Esophagus muscularis mucosa (tissue), 4 donors: ENCODE results near the gene SH3BP5. TPM values are rescaled to one million over a fixed set of nuclear protein-coding genes. Genes with fewer than 3 reads are reported as not detected.

Experiments
- DNase-seq: peaks from one replicate; pipeline ENCODE4 v3.0.0-alpha.2; 2017; ENCODE audit errors: extremely low spot score
- H3K27ac ChIP-seq, 4 donors: fragments of 200-600 bp; sonication (generic); replicated peaks in 1 of 4; 1 replicate in 3 of 4; 2 replicates in 1 of 4; pipeline ENCODE4 v1.5.1; 2016 to 2019; ENCODE audit warnings: mild to moderate bottlenecking in 1 of 4
- H3K27me3 ChIP-seq, 4 donors: fragments of 200-600 bp; sonication (generic); one replicate each; pipeline versions ENCODE4 v1.5.1 to v1.6.0; 2016 to 2019
- H3K36me3 ChIP-seq, 4 donors: fragments of 200-600 bp; sonication (generic); one replicate each; pipeline ENCODE4 v1.5.1; 2016 to 2019
- H3K4me1 ChIP-seq, 4 donors: fragments of 200-600 bp; sonication (generic); one replicate each; pipeline ENCODE4 v1.5.1; 2016 to 2019
- H3K4me3 ChIP-seq, 4 donors: fragments of 200-600 bp; sonication (generic); 1 replicate in 2 of 4; 2 replicates in 2 of 4; pipeline ENCODE4 v1.5.1; 2016 to 2019; ENCODE audit warnings: mild to moderate bottlenecking in 4 of 4, moderate library complexity in 1 of 4
- H3K9me3 ChIP-seq, 4 donors: fragments of 200-600 bp; sonication (generic); 1 replicate in 3 of 4; 2 replicates in 1 of 4; pipeline ENCODE4 v1.5.1; 2016 to 2019
- EP300 ChIP-seq: sonication (generic); formaldehyde crosslinking; IDR thresholded peaks from one replicate; pipeline ENCODE4 v1.6.1; 2017; ENCODE audit warnings: antibody characterized with exemption
- POLR2A ChIP-seq: fragments of 450-650 bp; IDR thresholded peaks from one replicate; pipeline ENCODE4 v1.6.1; 2017; ENCODE audit warnings: antibody characterized with exemption, moderate library complexity, mild to moderate bottlenecking, low read depth
- POLR2AphosphoS5 ChIP-seq, 2 donors: sonication (generic); formaldehyde crosslinking; IDR thresholded peaks; one replicate each; pipeline ENCODE4 v1.6.1; 2017; ENCODE audit warnings: antibody characterized with exemption in 2 of 2
- WGBS: methylation state at CpG from one replicate; pipeline ENCODE4 v1.1.5; 2018; 5-methylcytosine and 5-hydroxymethylcytosine counted together
- intact Hi-C: fragments of 100-400 bp; cut with DNase I; formaldehyde crosslinking; loops from one replicate; pipeline ENCODE4 v1.15.1; 2023
- total RNA-seq, 4 donors: library from RNA; depleted of rRNA; stranded (reverse); fragments of >200 nt; gene quantifications; one replicate each; pipeline versions ENCODE4 v1.1.0 to v1.2.1, GENCODE V29; 2016
- TF ChIP-seq, protein P1 (sequence below), 3 experiments: fragments of 200-600 bp in 2 of 3; fragments of 450-650 bp in 1 of 3; sonication (generic) in 2 of 3; IDR thresholded peaks; one replicate each; pipeline ENCODE4 v1.5.1; 2017 to 2019; ENCODE audit warnings: antibody characterized with exemption in 3 of 3, mild to moderate bottlenecking in 2 of 3, moderate library complexity in 1 of 3

Gene SH3BP5
- total RNA-seq, 4 donors from 2014 or later: 26.2 to 56.5 (median 38.2) TPM

DNA sequence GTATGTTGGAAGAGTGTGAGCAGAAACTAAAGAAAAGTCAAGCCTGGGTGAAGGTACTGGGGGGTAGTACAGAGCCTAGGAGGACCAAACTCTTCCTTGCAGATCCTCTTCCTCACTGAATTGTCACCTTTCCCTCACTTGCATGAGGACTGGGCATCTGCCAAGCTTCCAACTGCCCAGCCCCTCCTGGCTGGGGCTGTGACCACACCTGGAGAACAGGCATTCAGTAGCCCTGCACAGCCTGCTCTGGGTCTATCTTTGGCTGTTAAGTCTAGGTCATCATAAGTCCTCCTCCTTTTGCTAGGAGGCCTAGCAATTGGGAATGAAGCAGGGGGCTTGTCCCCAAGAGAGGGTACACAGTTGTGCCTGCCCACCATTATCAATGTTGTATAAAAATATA lies 71.1 kb downstream of the SH3BP5 start:
- Histone ChIP-seq H3K36me3 (peaks cover 7 to 56% (median 41%) of the 10 kb centered on the region in 4 donors), H3K4me1 (peaks cover 0 to 12% (median 4%) of the 10 kb centered on the region in 4 donors), H3K4me3 (no peak overlapping the region), H3K9me3 (no peaks in the 10 kb centered on the region), H3K27me3 (no peaks in the 10 kb centered on the region), H3K27ac (no peak overlapping the region)
- TF ChIP-seq POLR2AphosphoS5 (IDR thresholded peaks at IDR 0.05) (no peak), EP300 (no peak), POLR2A (no peak)
- TF ChIP-seq, protein P1, sequence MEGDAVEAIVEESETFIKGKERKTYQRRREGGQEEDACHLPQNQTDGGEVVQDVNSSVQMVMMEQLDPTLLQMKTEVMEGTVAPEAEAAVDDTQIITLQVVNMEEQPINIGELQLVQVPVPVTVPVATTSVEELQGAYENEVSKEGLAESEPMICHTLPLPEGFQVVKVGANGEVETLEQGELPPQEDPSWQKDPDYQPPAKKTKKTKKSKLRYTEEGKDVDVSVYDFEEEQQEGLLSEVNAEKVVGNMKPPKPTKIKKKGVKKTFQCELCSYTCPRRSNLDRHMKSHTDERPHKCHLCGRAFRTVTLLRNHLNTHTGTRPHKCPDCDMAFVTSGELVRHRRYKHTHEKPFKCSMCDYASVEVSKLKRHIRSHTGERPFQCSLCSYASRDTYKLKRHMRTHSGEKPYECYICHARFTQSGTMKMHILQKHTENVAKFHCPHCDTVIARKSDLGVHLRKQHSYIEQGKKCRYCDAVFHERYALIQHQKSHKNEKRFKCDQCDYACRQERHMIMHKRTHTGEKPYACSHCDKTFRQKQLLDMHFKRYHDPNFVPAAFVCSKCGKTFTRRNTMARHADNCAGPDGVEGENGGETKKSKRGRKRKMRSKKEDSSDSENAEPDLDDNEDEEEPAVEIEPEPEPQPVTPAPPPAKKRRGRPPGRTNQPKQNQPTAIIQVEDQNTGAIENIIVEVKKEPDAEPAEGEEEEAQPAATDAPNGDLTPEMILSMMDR (IDR thresholded peaks at IDR 0.05): no peak
- DNase-seq: peak; percentile 21
- intact Hi-C loops: loop anchor here (10.0 kb wide), 1 partner anchor 56 kb away; the partner anchor contains the start of gene CAPN7

DNA sequence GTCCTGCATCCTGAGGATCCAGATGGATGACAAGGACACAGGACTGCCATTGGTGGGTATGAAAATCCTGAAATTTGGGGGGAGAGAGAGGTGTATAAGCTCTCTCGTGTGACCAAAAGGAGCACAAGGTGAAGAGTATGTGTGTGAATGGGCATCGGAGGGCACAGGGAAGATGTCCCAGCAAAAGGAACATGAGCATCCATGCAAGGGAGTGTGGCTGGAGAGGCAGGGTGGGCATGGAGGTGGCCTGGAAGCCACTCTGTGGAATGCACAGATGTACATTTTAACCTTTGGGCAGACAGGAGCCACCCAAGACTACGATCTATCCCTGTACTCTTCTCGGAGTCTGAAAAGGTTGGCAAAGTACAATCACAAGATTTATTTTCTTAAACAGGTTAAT lies 71.9 kb downstream of the SH3BP5 start:
- DNase-seq: peak; percentile 26
- 94% methylated on average over 4 of the region's 4 CpGs for WGBS
- Histone ChIP-seq H3K27me3 (no peaks in the 10 kb centered on the region), H3K4me1 (peaks cover 0 to 8% (median 4%) of the 10 kb centered on the region in 4 donors), H3K36me3 (peaks cover 12 to 64% (median 49%) of the 10 kb centered on the region in 4 donors), H3K9me3 (no peaks in the 10 kb centered on the region), H3K4me3 (no peak overlapping the region), H3K27ac (no peak overlapping the region)
- intact Hi-C loops: loop anchor here (10.0 kb wide), 1 partner anchor 56 kb away; the partner anchor contains the start of gene CAPN7
- peak in 1 of 2 donors; percentile 23 for TF ChIP-seq POLR2AphosphoS5 (IDR thresholded peaks at IDR 0.05)
- TF ChIP-seq, protein P1 (IDR thresholded peaks at IDR 0.05): no peak

DNA sequence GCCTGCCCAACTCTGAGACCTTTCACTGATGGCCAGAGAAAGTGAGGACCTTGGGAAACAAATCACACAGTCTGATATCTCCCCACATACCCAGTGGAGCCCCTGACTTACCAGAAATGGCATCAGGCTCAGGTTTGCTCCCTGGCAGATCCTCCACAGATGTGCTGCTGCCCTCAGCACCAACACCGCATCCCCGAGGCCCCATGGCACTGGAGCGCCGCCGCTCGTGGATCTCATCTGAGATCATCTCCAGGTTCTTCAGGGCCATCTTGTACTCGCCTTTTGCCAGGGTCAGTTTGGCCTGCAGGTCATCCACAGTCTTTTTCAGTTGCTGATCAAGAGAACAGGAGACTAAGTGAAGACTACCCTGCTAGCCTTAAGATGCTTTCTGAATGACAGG lies 73.7 kb downstream of the SH3BP5 start:
- peaks cover 26 to 82% (median 66%) of the 10 kb centered on the region in 4 donors for H3K36me3 ChIP-seq
- TF ChIP-seq, protein P1 (IDR thresholded peaks at IDR 0.05): no peak
- TF ChIP-seq POLR2AphosphoS5 (IDR thresholded peaks at IDR 0.05) (no peak), EP300 (no peak), POLR2A (no peak)
- no peak overlapping the region for H3K27ac ChIP-seq
- DNase-seq: no peak
- H3K9me3 ChIP-seq: no peaks in the 10 kb centered on the region
- H3K4me1 ChIP-seq: peaks cover 0 to 4% (median 0%) of the 10 kb centered on the region in 4 donors
- H3K27me3 ChIP-seq: no peaks in the 10 kb centered on the region
- H3K4me3 ChIP-seq: no peak overlapping the region
- WGBS: 95% methylated on average over 7 of the region's 7 CpGs
- intact Hi-C loops: no loop called here

DNA sequence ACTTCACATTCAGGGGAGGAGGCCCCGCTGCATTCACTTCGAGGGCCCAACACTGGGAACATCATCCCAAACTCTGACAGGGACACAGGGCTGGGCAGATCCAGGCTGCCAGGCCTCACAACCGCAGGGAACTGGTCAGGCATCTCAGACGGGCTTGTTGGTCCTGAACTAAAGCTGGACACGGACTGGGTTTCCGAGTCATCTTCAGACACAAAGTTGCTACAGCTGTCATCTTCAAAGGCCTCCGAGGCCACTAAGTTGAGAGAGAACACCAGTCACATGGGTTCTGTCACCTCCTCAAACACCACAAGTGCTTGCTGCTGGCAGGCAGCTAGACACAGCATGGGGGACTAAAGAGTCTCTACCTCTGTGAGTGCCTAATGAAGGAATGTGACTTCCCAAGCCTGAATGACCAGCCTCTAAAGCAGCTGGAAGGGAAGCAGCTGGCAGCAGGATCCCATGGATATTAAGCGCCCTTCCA lies 75.5 kb downstream of the SH3BP5 start:
- H3K27ac ChIP-seq: peak overlapping the region in 1 of 4 donors; percentile 6
- intact Hi-C loops: no loop called here
- peaks cover 36 to 98% (median 80%) of the 10 kb centered on the region in 4 donors for H3K36me3 ChIP-seq
- TF ChIP-seq, protein P1 (IDR thresholded peaks at IDR 0.05): no peak
- TF ChIP-seq POLR2A (no peak), POLR2AphosphoS5 (IDR thresholded peaks at IDR 0.05) (no peak), EP300 (no peak)
- no peak overlapping the region for H3K4me3 ChIP-seq
- 83% methylated on average over 8 of the region's 8 CpGs for WGBS
- no peak for DNase-seq
- no peaks in the 10 kb centered on the region for H3K27me3 ChIP-seq
- H3K4me1 ChIP-seq: peaks cover 0 to 4% (median 0%) of the 10 kb centered on the region in 4 donors
- no peaks in the 10 kb centered on the region for H3K9me3 ChIP-seq

DNA sequence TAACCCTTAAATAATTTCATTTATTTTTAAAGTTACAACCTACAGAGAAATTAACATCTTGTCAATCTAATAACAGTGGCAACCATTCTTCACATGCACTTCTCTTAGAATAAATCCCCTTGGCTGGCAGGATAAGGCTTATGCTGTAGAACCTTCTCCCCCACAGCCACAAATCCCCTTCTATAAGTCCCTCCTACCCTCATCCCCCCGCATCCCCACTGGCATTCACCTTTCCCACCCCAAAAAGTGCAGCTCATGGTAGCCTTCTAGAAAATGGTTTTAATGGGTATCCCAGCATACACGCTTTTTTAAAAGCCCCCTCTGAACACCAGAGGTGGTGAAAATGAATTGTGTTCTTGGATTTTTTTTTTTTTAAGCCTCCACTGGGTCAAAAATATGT lies 77.2 kb downstream of the SH3BP5 start:
- Histone ChIP-seq H3K27ac (no peak overlapping the region), H3K4me3 (no peak overlapping the region), H3K9me3 (no peaks in the 10 kb centered on the region), H3K36me3 (peaks cover 53 to 100% (median 88%) of the 10 kb centered on the region in 4 donors), H3K4me1 (peaks cover 0 to 4% (median 0%) of the 10 kb centered on the region in 4 donors), H3K27me3 (no peaks in the 10 kb centered on the region)
- 95% methylated on average over 2 of the region's 2 CpGs for WGBS
- DNase-seq: no peak
- TF ChIP-seq, protein P1 (IDR thresholded peaks at IDR 0.05): no peak
- TF ChIP-seq EP300 (no peak), POLR2AphosphoS5 (IDR thresholded peaks at IDR 0.05) (no peak), POLR2A (no peak)
- intact Hi-C loops: no loop called here
